Urinary bladder (tissue), 2 donors: ENCODE measurements around the gene E2F3. TPM values are rescaled to one million over a fixed set of nuclear protein-coding genes. Genes with fewer than 3 reads are reported as not detected.

ENCODE experiments used
- polyA plus RNA-seq: library from polyadenylated mRNA; stranded (reverse); fragments of 200-250 nt; gene quantifications from one replicate; pipeline ENCODE4 v1.2.3, GENCODE V29; 2013
- small RNA-seq: library from RNA; depleted of rRNA; stranded (forward); fragments of <200 nt; gene quantifications from one replicate; pipeline ENCODE3, GENCODE V24; 2014
- total RNA-seq: library from RNA; depleted of rRNA; stranded (reverse); fragments of >200 nt; gene quantifications from one replicate; pipeline ENCODE4 v1.2.3, GENCODE V29; 2014
- donor health status: healthy.

E2F3 gene
- total and polyA plus RNA-seq, 2 donors: 5.0 to 5.9 TPM

Small RNA genes lying within 50 kb of the gene (small RNA-seq; reads per million reads assigned to genes)
- not detected for gene RF00019
- gene RNU6-141P: not detected

Other genes starting within 250 kb of the E2F3 start
- gene MBOAT1, start 189.4 kb upstream of the E2F3 start, total RNA-seq: 30.3 TPM
- gene MBOAT1, start 189.4 kb upstream of the E2F3 start, polyA plus RNA-seq: 9.2 TPM
- 44.1 TPM for gene CDKAL1, start 132.6 kb downstream of the E2F3 start, total RNA-seq
- 5.8 TPM for gene CDKAL1, start 132.6 kb downstream of the E2F3 start, polyA plus RNA-seq